ENCODE data around the gene UNC5B.

DNA sequence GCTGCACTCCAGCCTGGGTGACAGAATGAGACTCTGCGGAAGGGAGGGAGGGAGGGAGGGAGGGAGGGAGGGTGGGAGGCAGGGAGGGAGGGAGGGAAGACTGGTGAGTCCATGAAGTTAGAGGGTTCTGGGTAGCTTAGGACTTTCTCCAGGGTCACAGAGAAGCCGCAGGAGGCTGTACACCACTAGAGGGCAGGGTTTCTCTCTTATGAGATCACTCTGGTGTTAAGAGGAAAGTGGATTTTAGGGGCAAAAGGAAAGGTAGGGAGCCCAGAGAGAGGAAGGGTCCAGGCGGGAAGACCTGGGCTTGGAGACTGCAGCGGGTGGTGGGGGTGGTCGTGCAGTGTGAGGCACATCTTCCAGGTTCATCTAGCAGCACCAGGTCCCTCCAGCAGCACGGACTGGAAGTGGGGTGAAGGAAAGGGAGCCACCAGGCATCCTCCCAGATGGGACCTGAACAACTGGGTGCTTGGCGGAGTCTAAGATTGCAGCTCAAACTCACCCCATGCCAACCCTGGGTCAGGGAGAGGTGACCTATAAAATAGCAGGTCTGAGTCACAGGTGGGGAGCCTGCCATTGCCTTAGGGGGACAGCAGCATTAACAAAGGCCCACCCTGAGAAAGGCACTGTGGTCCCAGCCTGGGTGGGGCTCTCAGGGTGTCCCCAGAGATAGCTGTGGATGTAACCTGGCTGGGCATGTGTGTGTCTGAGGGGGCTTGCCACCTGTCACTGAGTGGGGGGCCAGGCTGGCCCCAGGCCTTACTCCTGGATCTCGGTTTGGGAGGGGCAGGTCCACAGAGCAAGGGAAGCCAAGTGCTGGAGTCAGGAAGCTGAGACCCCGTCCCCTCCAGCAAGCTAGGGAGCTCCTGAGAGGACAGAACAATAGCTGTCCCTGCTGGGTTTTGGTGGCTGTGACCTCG lies 58.2 kb downstream of the UNC5B start:
- no peak for TF ChIP-seq POLR2A (IDR thresholded peaks at IDR 0.05)
- TF ChIP-seq, protein P1, sequence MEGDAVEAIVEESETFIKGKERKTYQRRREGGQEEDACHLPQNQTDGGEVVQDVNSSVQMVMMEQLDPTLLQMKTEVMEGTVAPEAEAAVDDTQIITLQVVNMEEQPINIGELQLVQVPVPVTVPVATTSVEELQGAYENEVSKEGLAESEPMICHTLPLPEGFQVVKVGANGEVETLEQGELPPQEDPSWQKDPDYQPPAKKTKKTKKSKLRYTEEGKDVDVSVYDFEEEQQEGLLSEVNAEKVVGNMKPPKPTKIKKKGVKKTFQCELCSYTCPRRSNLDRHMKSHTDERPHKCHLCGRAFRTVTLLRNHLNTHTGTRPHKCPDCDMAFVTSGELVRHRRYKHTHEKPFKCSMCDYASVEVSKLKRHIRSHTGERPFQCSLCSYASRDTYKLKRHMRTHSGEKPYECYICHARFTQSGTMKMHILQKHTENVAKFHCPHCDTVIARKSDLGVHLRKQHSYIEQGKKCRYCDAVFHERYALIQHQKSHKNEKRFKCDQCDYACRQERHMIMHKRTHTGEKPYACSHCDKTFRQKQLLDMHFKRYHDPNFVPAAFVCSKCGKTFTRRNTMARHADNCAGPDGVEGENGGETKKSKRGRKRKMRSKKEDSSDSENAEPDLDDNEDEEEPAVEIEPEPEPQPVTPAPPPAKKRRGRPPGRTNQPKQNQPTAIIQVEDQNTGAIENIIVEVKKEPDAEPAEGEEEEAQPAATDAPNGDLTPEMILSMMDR (IDR thresholded peaks at IDR 0.05 in 8 of 11, conservative IDR thresholded peaks at IDR 0.05 in 3 of 11), result peak in 8 of 11 experiments; percentile 26 to 68 (median 56)
